ENCODE data around the gene SCO2. TPM values are rescaled to one million over a fixed set of nuclear protein-coding genes. Genes with fewer than 3 reads are reported as not detected.

Gene SCO2
- total and polyA plus RNA-seq, 11 donors = 0.67 to 2.6 (median 1.1) TPM; not detected in 6

DNA sequence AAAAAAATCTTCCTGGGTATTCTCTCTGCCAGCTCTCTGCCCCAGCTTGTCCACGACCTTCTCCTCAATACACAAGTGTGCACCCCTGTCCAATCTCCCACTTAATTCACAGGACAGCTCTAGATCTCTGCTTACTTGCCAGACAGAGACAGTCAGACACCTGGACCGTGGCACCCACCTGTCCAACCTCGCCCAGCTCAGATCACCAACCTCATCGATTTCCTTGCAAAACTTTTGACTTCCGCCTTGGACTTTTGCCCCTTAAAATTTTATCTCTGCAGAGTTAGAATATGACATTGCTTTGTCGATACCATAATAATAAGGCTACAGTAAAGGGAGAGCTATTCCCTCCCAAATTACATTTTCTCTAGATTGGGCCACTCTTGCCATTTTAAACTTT lies 28.3 kb downstream of the SCO2 start:
- Histone ChIP-seq H3K9me3 (no peaks in the 10 kb centered on the region), H3K27ac (no peak overlapping the region), H3K27me3 (no peaks in the 10 kb centered on the region), H3K4me3 (no peak overlapping the region), H3K36me3 (peaks cover 0 to 2% (median under 1%) of the 10 kb centered on the region in 9 donors), H3K4me1 (peaks cover 0 to 6% (median 0%) of the 10 kb centered on the region in 12 donors)
- intact Hi-C loops (cut with DNase I) = loop anchor here in 4 of 10 donors (5.0 to 10.0 kb wide), 3 partner anchors 62 to 252 kb away; partner anchors contain the start of genes TUBGCP6 (in 2 of the 4) and HDAC10 (in 1 of the 4)
- 83 to 87% (median 85%) methylated on average over 6 of the region's 6 CpGs for WGBS, 4 donors
- ATAC-seq = no peak
- no peak for DNase-seq
- TF ChIP-seq, protein P1, sequence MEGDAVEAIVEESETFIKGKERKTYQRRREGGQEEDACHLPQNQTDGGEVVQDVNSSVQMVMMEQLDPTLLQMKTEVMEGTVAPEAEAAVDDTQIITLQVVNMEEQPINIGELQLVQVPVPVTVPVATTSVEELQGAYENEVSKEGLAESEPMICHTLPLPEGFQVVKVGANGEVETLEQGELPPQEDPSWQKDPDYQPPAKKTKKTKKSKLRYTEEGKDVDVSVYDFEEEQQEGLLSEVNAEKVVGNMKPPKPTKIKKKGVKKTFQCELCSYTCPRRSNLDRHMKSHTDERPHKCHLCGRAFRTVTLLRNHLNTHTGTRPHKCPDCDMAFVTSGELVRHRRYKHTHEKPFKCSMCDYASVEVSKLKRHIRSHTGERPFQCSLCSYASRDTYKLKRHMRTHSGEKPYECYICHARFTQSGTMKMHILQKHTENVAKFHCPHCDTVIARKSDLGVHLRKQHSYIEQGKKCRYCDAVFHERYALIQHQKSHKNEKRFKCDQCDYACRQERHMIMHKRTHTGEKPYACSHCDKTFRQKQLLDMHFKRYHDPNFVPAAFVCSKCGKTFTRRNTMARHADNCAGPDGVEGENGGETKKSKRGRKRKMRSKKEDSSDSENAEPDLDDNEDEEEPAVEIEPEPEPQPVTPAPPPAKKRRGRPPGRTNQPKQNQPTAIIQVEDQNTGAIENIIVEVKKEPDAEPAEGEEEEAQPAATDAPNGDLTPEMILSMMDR (IDR thresholded peaks at IDR 0.05) = no peak
- no peak for TF ChIP-seq POLR2A (IDR thresholded peaks at IDR 0.05)

DNA sequence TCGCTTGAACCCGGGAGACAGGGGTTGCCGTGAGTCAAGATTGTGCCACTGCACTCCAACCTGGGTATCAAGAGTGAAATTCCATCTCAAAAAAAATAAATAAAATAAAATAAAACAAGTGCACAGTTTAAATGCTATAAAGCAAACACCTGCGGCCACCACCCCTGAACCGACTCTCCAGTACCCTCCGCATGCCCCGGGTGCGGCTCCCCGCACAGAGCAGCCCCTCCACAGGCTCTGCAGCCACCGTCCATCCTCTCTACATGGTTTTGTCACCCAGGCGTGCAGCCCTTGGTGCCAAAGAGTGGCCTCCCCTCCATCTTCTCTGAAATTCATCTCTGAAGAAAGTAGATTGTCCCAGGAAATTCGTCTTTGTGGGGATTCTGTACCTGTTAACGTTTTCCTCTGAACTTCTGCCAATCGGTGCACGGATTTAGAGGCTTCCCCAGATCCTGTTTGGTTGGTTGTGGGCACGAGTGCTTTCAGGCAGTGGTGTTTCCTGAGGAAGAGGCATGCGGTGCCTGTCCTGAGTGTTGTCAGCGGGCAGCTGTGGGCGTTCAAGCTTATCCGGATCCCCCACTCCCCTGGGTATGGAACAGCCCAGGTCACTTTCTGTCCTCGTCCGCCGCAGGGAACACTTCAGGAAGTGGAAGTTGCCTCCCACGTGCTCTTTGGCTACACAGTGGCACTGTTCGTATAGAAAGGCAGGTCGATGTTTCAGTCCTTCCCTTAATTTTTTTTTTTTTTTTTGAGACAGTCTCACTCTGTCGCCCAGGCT lies 34.7 kb downstream of the SCO2 start:
- peaks cover 0 to 18% (median 0%) of the 10 kb centered on the region in 9 donors for H3K27me3 ChIP-seq
- intact Hi-C loops (cut with DNase I) = loop anchor here in 3 of 10 donors (10.0 kb wide), 2 partner anchors 56 to 246 kb away; partner anchors contain the start of gene TUBGCP6 (in 2 of the 3)
- 55 to 64% (median 60%) methylated on average over 27 of the region's 27 CpGs for WGBS, 4 donors
- ATAC-seq (peak in 1 of 4 donors; percentile 20), DNase-seq (no peak)
- H3K9me3 ChIP-seq = no peaks in the 10 kb centered on the region
- H3K27ac ChIP-seq = no peak overlapping the region
- H3K4me1 ChIP-seq = peaks cover 0 to 6% (median 0%) of the 10 kb centered on the region in 12 donors
- H3K36me3 ChIP-seq = no peaks in the 10 kb centered on the region
- no peak overlapping the region for H3K4me3 ChIP-seq
- TF ChIP-seq, protein P1 (IDR thresholded peaks at IDR 0.05) = no peak
- no peak for TF ChIP-seq POLR2A (IDR thresholded peaks at IDR 0.05)

DNA sequence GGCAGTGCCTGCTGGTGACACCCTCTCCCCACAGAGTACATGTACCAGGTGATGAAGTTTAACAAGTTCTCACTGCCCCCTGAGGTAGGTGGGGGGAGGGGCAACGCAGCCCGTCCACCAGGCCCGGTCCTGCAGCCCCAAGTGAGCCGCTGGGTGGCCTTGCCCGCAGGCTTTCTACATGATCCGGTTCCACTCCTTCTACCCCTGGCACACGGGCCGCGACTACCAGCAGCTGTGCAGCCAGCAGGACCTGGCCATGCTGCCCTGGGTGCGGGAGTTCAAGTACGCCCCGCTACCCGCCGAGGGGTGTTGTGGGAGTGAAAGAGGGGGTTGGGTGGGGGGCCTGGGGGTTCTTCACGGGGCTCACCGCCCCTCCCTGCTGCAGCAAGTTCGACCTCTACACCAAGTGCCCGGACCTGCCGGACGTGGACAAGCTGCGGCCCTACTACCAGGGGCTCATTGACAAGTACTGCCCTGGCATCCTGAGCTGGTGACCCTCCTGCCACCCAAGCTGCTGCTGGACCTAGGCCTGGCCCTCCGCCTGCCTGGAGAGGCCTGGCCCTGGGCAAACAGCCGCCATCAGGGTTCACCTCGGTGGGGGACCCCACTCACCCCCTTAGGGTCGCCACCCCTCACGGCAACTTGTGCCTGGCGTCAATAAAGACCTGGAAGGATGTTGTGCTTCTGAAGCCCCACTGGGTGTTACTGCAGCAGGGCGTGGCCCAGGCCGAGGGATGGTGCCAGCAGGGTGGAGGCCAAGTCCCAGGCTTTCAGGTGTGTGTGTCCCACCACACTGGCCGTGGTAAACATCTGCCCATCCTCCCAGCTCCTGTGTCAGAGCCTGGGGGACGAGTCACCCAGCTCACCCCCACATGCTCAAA lies 35.8 kb downstream of the SCO2 start:
- Histone ChIP-seq H3K27ac (no peak overlapping the region), H3K4me1 (peaks cover 0 to 6% (median 0%) of the 10 kb centered on the region in 12 donors), H3K36me3 (no peaks in the 10 kb centered on the region), H3K9me3 (no peaks in the 10 kb centered on the region), H3K27me3 (peaks cover 0 to 18% (median 0%) of the 10 kb centered on the region in 9 donors), H3K4me3 (no peak overlapping the region)
- TF ChIP-seq POLR2A (IDR thresholded peaks at IDR 0.05) = no peak
- TF ChIP-seq, protein P1 (IDR thresholded peaks at IDR 0.05) = no peak
- DNase-seq = no peak
- ATAC-seq = no peak
- intact Hi-C loops (cut with DNase I) = loop anchor here in 3 of 10 donors (10.0 kb wide), 2 partner anchors 55 to 245 kb away; partner anchors contain the start of gene TUBGCP6 (in 2 of the 3)
- WGBS, 4 donors = 83 to 90% (median 84%) methylated on average over 15 to 31 of the region's 31 CpGs

All from heart left ventricle (tissue), 16 donors.